Measurements from ENCODE around the gene PPP4R1.
A peak's percentile ranks its signal among the peaks of the same experiment; 100 is the strongest.

The PPP4R1 gene

GRCh38 chr18:9614401-9615279 is at the start of gene PPP4R1:
PPP4R1 (minus strand) TSS chr18:9614559; CDS start chr18:9614484, 75 bp downstream.
- H3K36me3 ChIP-seq (replicated peaks) = peaks cover 7% of the 10 kb centered on the region
- H3K27me3 ChIP-seq (replicated peaks) = no peaks in the 10 kb centered on the region
- no peak for DNase-seq
- peak within 1 kb of the TSS; percentile 79 for H3K27ac ChIP-seq
- no peak for TF ChIP-seq CTCF (IDR thresholded peaks at IDR 0.05; ENCODE audit: low read depth, low read length, missing control alignments)
- in situ Hi-C loops (cut with HindIII; ENCODE audit: low pct_ligation_motif_present, low sequenced_read_pairs) = no loop called here
- H3K4me3 ChIP-seq (ENCODE audit: low read depth, low read length) = peak within 1 kb of the TSS; percentile 80

- Histone ChIP-seq H3K36me3 (replicated peaks) (no peaks in the 10 kb centered on the region), H3K4me3 (ENCODE audit: low read depth, low read length) (no peak overlapping the region), H3K27me3 (replicated peaks) (no peaks in the 10 kb centered on the region), H3K27ac (no peak overlapping the region)
- TF ChIP-seq CTCF (IDR thresholded peaks at IDR 0.05; ENCODE audit: low read depth, low read length, missing control alignments) = no peak
- DNase-seq = no peak
- in situ Hi-C loops (cut with HindIII; ENCODE audit: low pct_ligation_motif_present, low sequenced_read_pairs) = no loop called here
Measured at GRCh38 chr18:9663377-9663776, 49.0 kb upstream of the PPP4R1 start.

GRCh38 chr18:9661564-9661963 is 47.2 kb upstream of the PPP4R1 start:
- no peak for DNase-seq
- in situ Hi-C loops (cut with HindIII; ENCODE audit: low pct_ligation_motif_present, low sequenced_read_pairs) = no loop called here

GRCh38 chr18:9659499-9660375 is 45.4 kb upstream of the PPP4R1 start:
- no peak overlapping the region for H3K4me3 ChIP-seq (ENCODE audit: low read depth, low read length)
- no peak for TF ChIP-seq CTCF (IDR thresholded peaks at IDR 0.05; ENCODE audit: low read depth, low read length, missing control alignments)
- H3K36me3 ChIP-seq (replicated peaks) = no peaks in the 10 kb centered on the region
- no peaks in the 10 kb centered on the region for H3K27me3 ChIP-seq (replicated peaks)
- no peak for DNase-seq
- no peak overlapping the region for H3K27ac ChIP-seq
- in situ Hi-C loops (cut with HindIII; ENCODE audit: low pct_ligation_motif_present, low sequenced_read_pairs) = no loop called here

More at GRCh38 chr18:9661564-9661963, 47.2 kb upstream of the PPP4R1 start:
- peak; percentile 71 for TF ChIP-seq CTCF (IDR thresholded peaks at IDR 0.05; ENCODE audit: low read depth, low read length, missing control alignments)
- Histone ChIP-seq H3K27me3 (replicated peaks) (no peaks in the 10 kb centered on the region), H3K4me3 (ENCODE audit: low read depth, low read length) (no peak overlapping the region), H3K36me3 (replicated peaks) (no peaks in the 10 kb centered on the region), H3K27ac (no peak overlapping the region)

- no peaks in the 10 kb centered on the region for H3K36me3 ChIP-seq (replicated peaks)
- TF ChIP-seq CTCF (IDR thresholded peaks at IDR 0.05; ENCODE audit: low read depth, low read length, missing control alignments) = no peak
- H3K27me3 ChIP-seq (replicated peaks) = no peaks in the 10 kb centered on the region
- no peak overlapping the region for H3K27ac ChIP-seq
- in situ Hi-C loops (cut with HindIII; ENCODE audit: low pct_ligation_motif_present, low sequenced_read_pairs) = no loop called here
- DNase-seq = no peak
- no peak overlapping the region for H3K4me3 ChIP-seq (ENCODE audit: low read depth, low read length)
Measured at GRCh38 chr18:9658087-9658641, 43.8 kb upstream of the PPP4R1 start.

Data from brain microvascular endothelial cell (primary cell).